PC-3 (cell line): ENCODE results near the gene CREB3L4. TPM values are rescaled to one million over a fixed set of nuclear protein-coding genes. Genes with fewer than 3 reads are reported as not detected.

ENCODE experiments used
- ATAC-seq: fragments of 200-7000 bp; cut with Tn5 transposase; 2 replicates; pipeline ENCODE4 v1.9.1; 2020; ENCODE audit warnings: mild to moderate bottlenecking, moderate library complexity
- BruUV-seq: library from RNA; stranded (reverse); fragments of 400-500 nt; replicated peaks from 2 replicates; lab custom pipeline; 2021; lab: Mats Ljungman, UMichigan
- CTCF ChIA-PET: fragments of 300-600 bp; sonication (Branson Sonifier 250); formaldehyde crosslinking; loops from one replicate; lab custom pipeline; 2022; ENCODE audit warnings: antibody characterized with exemption; lab: Charles Lee
- POLR2A ChIA-PET: fragments of 300-600 bp; sonication (Branson Sonifier 250); formaldehyde crosslinking; loops from one replicate; lab custom pipeline; 2022; ENCODE audit warnings: antibody characterized with exemption; ENCODE audit not compliant: unreplicated experiment; lab: Charles Lee
- DNase-seq: peaks from one replicate; pipeline ENCODE4 v3.0.0-alpha.2; 2015
- H2AFZ ChIP-seq: fragments of 300-600 bp; sonication (generic); 2 replicates; pipeline ENCODE4 v1.6.0; 2016; ENCODE audit warnings: antibody characterized with exemption, low read length
- H3F3A ChIP-seq: fragments of 300-600 bp; sonication (generic); one replicate; pipeline ENCODE4 v1.6.0; 2017; ENCODE audit warnings: antibody characterized with exemption, low read length, control low read depth, mild to moderate bottlenecking; ENCODE audit not compliant: unreplicated experiment
- H3K27ac ChIP-seq: fragments of 300-600 bp; sonication (generic); 2 replicates; pipeline ENCODE4 v1.5.1; 2016; ENCODE audit warnings: mild to moderate bottlenecking, low read length
- H3K27me3 ChIP-seq: fragments of 300-600 bp; sonication (generic); 2 replicates; pipeline ENCODE4 v1.6.1; 2016; ENCODE audit warnings: low read length, mixed read lengths
- H3K36me3 ChIP-seq: fragments of 300-600 bp; sonication (generic); 2 replicates; pipeline ENCODE4 v1.6.1; 2016; ENCODE audit warnings: low read depth, mixed run types, low read length, mixed read lengths
- H3K4me1 ChIP-seq: fragments of 300-600 bp; sonication (generic); 2 replicates; pipeline ENCODE4 v1.5.1; 2016; ENCODE audit warnings: low read length; ENCODE audit not compliant: insufficient read depth
- H3K4me2 ChIP-seq: fragments of 300-600 bp; sonication (generic); 2 replicates; pipeline ENCODE4 v1.6.0; 2016; ENCODE audit warnings: low read length
- H3K4me3 ChIP-seq: fragments of 300-600 bp; sonication (generic); 2 replicates; pipeline ENCODE4 v1.5.1; 2016; ENCODE audit warnings: mild to moderate bottlenecking, low read length, mixed read lengths
- H3K79me2 ChIP-seq: fragments of 300-600 bp; sonication (generic); 2 replicates; pipeline ENCODE4 v1.6.1; 2017; ENCODE audit warnings: low read length, mixed read lengths
- H3K9ac ChIP-seq: fragments of 300-600 bp; sonication (generic); 2 replicates; pipeline ENCODE4 v1.6.0; 2016; ENCODE audit warnings: mild to moderate bottlenecking, low read length
- H3K9me2 ChIP-seq: fragments of 300-600 bp; sonication (generic); replicated peaks from 2 replicates; pipeline ENCODE4 v1.6.1; 2016; ENCODE audit warnings: mixed run types, low read length, mixed read lengths
- H3K9me3 ChIP-seq: fragments of 300-600 bp; sonication (generic); 2 replicates; pipeline ENCODE4 v1.6.1; 2016; ENCODE audit warnings: low read length, mixed read lengths
- H4K20me1 ChIP-seq: fragments of 300-600 bp; sonication (generic); 2 replicates; pipeline ENCODE4 v1.6.1; 2016; ENCODE audit warnings: low read length, mixed read lengths
- CTCF ChIP-seq: fragments of 300-600 bp; sonication (generic); conservative IDR thresholded peaks from 2 replicates; pipeline ENCODE4 v1.5.1; 2017; ENCODE audit warnings: antibody characterized with exemption, low read depth, mild to moderate bottlenecking, low read length
- EZH2 ChIP-seq: fragments of 300-600 bp; sonication (generic); IDR thresholded peaks from one replicate; pipeline ENCODE4 v1.6.1; 2017; ENCODE audit warnings: antibody characterized with exemption, mild to moderate bottlenecking, low read length; ENCODE audit not compliant: unreplicated experiment
- EZH2phosphoT487 ChIP-seq: fragments of 300-600 bp; sonication (generic); IDR thresholded peaks from 2 replicates; pipeline ENCODE4 v1.6.1; 2018; ENCODE audit warnings: mild to moderate bottlenecking, antibody characterized with exemption, low read length, borderline replicate concordance
- intact Hi-C: fragments of 100-400 bp; cut with micrococcal nuclease; formaldehyde crosslinking; loops from 2 replicates; pipeline ENCODE4 v1.9.0; 2023
- total RNA-seq: library from RNA; depleted of rRNA; stranded (reverse); fragments of >200 nt; gene quantifications from 2 replicates; pipeline ENCODE4 v1.2.3, GENCODE V29; 2014

CREB3L4 gene
- total RNA-seq, 1 experiment from 2014 or later, result 28.7 TPM

- Histone ChIP-seq H3K9me3 (no peaks in the 10 kb centered on the region), H2AFZ (no peak overlapping the region), H3K9me2 (no peaks in the 10 kb centered on the region), H3F3A (no peaks in the 10 kb centered on the region), H3K4me3 (no peak overlapping the region), H3K79me2 (peaks cover 9% of the 10 kb centered on the region), H3K4me2 (no peak overlapping the region), H3K36me3 (no peaks in the 10 kb centered on the region), H3K27ac (no peak overlapping the region), H3K27me3 (no peaks in the 10 kb centered on the region), H3K4me1 (peaks cover 12% of the 10 kb centered on the region), H4K20me1 (peaks cover 6% of the 10 kb centered on the region; the same call in 1 of the 2 replicates), H3K9ac (no peak overlapping the region)
- CTCF ChIA-PET, result no interaction called here
- BruUV-seq, result no TSS peak
- no peak for DNase-seq
- intact Hi-C loops, result no loop called here
- no peak for TF ChIP-seq CTCF
- no peak for ATAC-seq
- POLR2A ChIA-PET, result no interaction called here
These were observed 41.3 kb upstream of the CREB3L4 start for GRCh38 chr1:153926405-153926804.

GRCh38 chr1:153928245-153928644 is 39.5 kb upstream of the CREB3L4 start:
- no peak overlapping the region for H3K4me2 ChIP-seq
- H3K9me3 ChIP-seq, result no peaks in the 10 kb centered on the region

GRCh38 chr1:153928791-153929341 is 38.8 kb upstream of the CREB3L4 start:
- TF ChIP-seq EZH2phosphoT487 (no peak), EZH2 (no peak), CTCF (no peak)
- Histone ChIP-seq H3K4me1 (peaks cover 7% of the 10 kb centered on the region), H3K9me2 (no peaks in the 10 kb centered on the region), H3K9me3 (no peaks in the 10 kb centered on the region), H3K79me2 (no peaks in the 10 kb centered on the region), H2AFZ (no peak overlapping the region), H3K4me3 (no peak overlapping the region), H3F3A (no peaks in the 10 kb centered on the region), H4K20me1 (no peaks in the 10 kb centered on the region), H3K27ac (no peak overlapping the region), H3K27me3 (no peaks in the 10 kb centered on the region), H3K36me3 (peaks cover 4% of the 10 kb centered on the region; the same call in 1 of the 2 replicates), H3K4me2 (no peak overlapping the region), H3K9ac (no peak overlapping the region)
- BruUV-seq, result no TSS peak
- intact Hi-C loops, result no loop called here
- ChIA-PET CTCF (interaction anchor here (0.6 kb wide), 1 partner anchor 38 kb away, joined by 3 read pairs; no protein-coding TSS in a partner anchor), POLR2A (interaction anchor here (0.6 kb wide), 1 partner anchor 11 kb away, joined by 4 read pairs; no protein-coding TSS in a partner anchor)
- no peak for DNase-seq
- ATAC-seq, result no peak

More at GRCh38 chr1:153928245-153928644, 39.5 kb upstream of the CREB3L4 start:
- Histone ChIP-seq H3K27ac (no peak overlapping the region), H3K9ac (no peak overlapping the region), H3K4me1 (peaks cover 12% of the 10 kb centered on the region), H3K4me3 (no peak overlapping the region), H3F3A (no peaks in the 10 kb centered on the region), H3K27me3 (no peaks in the 10 kb centered on the region), H4K20me1 (no peaks in the 10 kb centered on the region), H3K36me3 (peaks cover 4% of the 10 kb centered on the region; the same call in 1 of the 2 replicates), H3K9me2 (no peaks in the 10 kb centered on the region), H2AFZ (no peak overlapping the region), H3K79me2 (no peaks in the 10 kb centered on the region)
- TF ChIP-seq EZH2, result no peak
- no peak for TF ChIP-seq CTCF
- TF ChIP-seq EZH2phosphoT487, result no peak
- ATAC-seq (no peak), DNase-seq (no peak)
- ChIA-PET POLR2A (no interaction called here), CTCF (no interaction called here)
- no TSS peak for BruUV-seq
- intact Hi-C loops, result no loop called here
